AG10803 (cell line): ENCODE data around the gene KATNB1.

Source experiments
- DNase-seq: peaks from one replicate; pipeline ENCODE4 v3.0.0; 2010; ENCODE audit warnings: low read depth
- H3K4me3 ChIP-seq: 2 replicates; pipeline ENCODE4 v1.5.1; 2011; ENCODE audit warnings: mild to moderate bottlenecking, low read length, control low read depth
- CTCF ChIP-seq: conservative IDR thresholded peaks from 2 replicates; pipeline ENCODE4 v1.5.1; 2011; ENCODE audit warnings: mild to moderate bottlenecking, low read length, control low read depth, inconsistent platforms

The KATNB1 gene

GRCh38 chr16:57701759-57702371, 33.7 kb upstream of the KATNB1 start:
- no peak overlapping the region for H3K4me3 ChIP-seq
- no peak for TF ChIP-seq CTCF
- no peak for DNase-seq

- no peak for TF ChIP-seq CTCF
- H3K4me3 ChIP-seq, result no peak overlapping the region
- DNase-seq, result no peak
Observed at GRCh38 chr16:57703416-57704010, 32.1 kb upstream of the KATNB1 start.

- DNase-seq, result no peak
- no peak for TF ChIP-seq CTCF
- no peak overlapping the region for H3K4me3 ChIP-seq
Observed at GRCh38 chr16:57704011-57704904, 31.3 kb upstream of the KATNB1 start.

GRCh38 chr16:57704905-57705852, 30.4 kb upstream of the KATNB1 start:
- H3K4me3 ChIP-seq, result no peak overlapping the region
- DNase-seq, result no peak
- no peak for TF ChIP-seq CTCF

GRCh38 chr16:57706717-57707116, 28.9 kb upstream of the KATNB1 start:
- DNase-seq, result no peak
- no peak for TF ChIP-seq CTCF
- no peak overlapping the region for H3K4me3 ChIP-seq

GRCh38 chr16:57707331-57707730, 28.2 kb upstream of the KATNB1 start:
- TF ChIP-seq CTCF, result no peak
- no peak for DNase-seq
- no peak overlapping the region for H3K4me3 ChIP-seq
